Epithelial cell of proximal tubule (primary cell): ENCODE data around the gene SMU1. TPM values are rescaled to one million over a fixed set of nuclear protein-coding genes. Genes with fewer than 3 reads are reported as not detected.

Source experiments
- DNase-seq: peaks from one replicate; pipeline ENCODE4 v3.0.0-alpha.2; 2011; ENCODE audit warnings: low read depth
- H3K4me3 ChIP-seq: 2 replicates; pipeline ENCODE4 v1.5.1; 2011; ENCODE audit warnings: low read depth, mild to moderate bottlenecking, low read length
- total RNA-seq: library from RNA; depleted of rRNA; stranded (reverse); fragments of >200 nt; gene quantifications from 2 replicates; pipeline ENCODE4 v1.2.3, GENCODE V29; 2015
- TF ChIP-seq, protein P1 (sequence below): conservative IDR thresholded peaks from 2 replicates; pipeline ENCODE4 v1.5.1; 2012; ENCODE audit warnings: low read depth, mild to moderate bottlenecking, low read length

SMU1 gene
- total RNA-seq, 1 donor from 2014 or later = 14.4 TPM

DNA sequence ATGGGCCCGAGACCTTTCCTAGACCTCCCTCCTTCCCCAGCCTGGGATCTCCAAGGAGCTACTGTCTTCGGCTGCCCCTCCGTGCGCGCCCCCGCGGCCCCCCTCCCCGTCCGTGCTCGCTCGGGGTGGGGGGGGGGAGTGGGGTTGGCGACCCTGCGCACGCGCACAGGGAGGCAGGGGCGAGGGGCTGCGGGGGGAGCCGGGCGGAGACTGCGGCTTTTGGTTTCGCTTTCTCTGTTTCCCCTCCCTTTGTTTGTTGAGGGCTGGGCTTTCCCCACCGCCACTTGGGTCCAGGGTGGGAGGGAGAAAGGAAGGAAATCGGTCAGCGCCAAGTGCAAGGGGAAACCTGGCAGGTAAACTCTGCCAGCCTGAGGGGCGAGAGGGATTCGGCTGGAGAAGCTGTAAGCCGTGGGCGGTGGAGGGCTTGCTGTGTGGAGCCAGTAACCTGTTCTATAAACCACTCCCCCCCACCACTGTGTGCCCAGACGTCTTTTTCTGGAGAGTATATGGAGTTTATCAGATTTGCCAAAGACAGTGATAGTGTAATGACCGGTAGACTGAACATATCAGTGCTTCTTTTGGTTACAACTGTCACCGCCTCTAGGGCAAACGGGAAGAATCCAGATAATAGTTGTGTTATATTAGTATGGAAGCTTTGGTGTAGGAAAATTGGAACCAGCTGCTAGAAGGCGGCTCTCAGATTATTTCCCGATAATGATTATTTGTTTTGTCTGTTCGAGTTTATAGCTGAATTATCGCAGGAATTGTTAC is 50.7 kb downstream of the SMU1 start:
- peak overlapping the region; percentile 100 for H3K4me3 ChIP-seq
- no peak for DNase-seq
- TF ChIP-seq, protein P1, sequence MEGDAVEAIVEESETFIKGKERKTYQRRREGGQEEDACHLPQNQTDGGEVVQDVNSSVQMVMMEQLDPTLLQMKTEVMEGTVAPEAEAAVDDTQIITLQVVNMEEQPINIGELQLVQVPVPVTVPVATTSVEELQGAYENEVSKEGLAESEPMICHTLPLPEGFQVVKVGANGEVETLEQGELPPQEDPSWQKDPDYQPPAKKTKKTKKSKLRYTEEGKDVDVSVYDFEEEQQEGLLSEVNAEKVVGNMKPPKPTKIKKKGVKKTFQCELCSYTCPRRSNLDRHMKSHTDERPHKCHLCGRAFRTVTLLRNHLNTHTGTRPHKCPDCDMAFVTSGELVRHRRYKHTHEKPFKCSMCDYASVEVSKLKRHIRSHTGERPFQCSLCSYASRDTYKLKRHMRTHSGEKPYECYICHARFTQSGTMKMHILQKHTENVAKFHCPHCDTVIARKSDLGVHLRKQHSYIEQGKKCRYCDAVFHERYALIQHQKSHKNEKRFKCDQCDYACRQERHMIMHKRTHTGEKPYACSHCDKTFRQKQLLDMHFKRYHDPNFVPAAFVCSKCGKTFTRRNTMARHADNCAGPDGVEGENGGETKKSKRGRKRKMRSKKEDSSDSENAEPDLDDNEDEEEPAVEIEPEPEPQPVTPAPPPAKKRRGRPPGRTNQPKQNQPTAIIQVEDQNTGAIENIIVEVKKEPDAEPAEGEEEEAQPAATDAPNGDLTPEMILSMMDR = no peak

DNA sequence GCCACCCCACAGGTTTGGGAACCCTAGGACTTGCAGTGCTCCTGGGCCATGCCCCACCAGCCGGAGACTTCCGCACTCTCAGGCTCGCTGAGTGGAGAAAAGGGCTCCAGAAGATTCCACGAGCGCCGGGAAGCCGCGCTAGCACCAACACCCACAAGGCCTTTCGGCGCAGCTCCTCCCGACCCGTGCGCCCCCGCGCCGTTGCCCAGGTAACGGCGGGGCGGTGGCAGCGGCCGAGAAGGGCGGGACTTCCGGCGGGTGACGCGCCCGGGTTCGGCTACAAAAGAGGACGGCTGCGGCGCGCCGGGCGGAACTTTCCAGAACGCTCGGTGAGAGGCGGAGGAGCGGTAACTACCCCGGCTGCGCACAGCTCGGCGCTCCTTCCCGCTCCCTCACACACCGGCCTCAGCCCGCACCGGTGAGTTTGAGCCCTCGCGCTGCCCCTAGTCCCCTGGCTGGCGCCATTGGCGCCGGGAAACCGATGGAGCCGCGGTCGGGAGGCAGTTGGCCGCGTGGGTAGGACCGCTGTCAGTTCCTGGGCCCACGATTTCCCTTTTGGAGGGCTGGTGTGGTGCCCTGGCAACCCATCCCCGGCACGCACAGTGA is 51.4 kb downstream of the SMU1 start, which contains the start of gene DNAJA1:
TSS of gene DNAJA1 (plus strand) at position 308 of the 606 bp plus-strand sequence. CDS start 1,212 bp downstream, outside the sequence.
- TF ChIP-seq, protein P1 = no peak
- H3K4me3 ChIP-seq = peak within 1 kb of the TSS; percentile 100
- no peak for DNase-seq

DNA sequence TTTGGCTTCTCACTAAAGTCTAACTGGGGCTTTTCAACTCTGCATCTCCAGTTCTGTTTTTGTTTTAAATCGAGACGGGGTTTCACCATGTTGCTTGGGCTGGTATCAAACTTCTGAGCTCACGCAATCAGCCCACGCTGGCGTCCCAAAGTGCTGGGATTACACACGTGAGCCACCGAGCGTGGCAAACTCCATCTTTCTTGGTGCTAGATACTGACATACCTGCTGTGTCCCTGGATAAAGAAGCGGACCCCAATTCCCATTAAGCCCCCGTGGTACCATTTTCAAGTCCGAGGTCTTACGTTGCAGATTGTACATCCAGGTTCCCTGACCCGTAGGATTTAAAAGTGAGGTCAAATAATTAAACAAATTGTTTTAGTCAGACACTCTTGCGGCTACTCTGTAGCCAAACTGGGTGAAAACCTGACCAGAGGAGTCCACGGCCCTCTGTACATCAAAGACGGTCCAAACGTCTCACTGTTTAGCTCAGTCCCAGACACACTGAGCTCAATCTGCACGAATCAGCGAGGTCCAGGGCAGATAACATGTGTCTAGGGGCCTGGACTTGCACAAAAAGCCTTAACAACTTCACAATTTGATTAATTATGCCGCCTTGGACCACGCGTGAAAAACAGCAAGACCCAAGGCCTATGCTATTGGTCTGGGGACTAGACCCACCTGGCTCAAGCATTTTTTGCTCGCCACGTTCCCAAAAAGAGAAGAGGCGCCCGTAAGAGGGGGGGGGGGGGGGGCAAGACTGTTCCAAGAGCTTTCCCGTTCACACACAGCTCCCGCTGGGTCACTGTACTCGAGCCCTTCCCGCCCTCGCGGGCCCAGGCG is 52.1 kb downstream of the SMU1 start:
- no peak for DNase-seq
- H3K4me3 ChIP-seq = peak overlapping the region; percentile 100
- TF ChIP-seq, protein P1 = no peak

DNA sequence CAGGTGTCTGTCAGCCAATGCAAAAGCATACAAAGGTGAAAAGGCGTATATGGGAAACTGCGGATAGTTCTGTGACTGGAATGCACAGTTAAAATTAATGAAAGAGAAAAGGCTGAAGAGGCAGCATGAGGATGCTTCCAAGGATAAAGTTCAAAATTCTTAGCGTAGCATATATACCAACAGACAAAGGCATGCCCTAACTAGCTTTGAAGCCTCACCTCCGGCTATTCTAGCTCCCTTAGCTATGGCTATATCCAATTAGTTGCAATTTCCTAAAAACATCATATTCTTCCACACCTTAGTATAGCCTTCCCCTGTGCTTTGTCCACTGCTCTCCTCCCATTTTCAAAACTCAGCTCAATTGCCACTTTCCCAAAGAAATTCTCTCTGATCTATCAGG is 52.8 kb downstream of the SMU1 start:
- TF ChIP-seq, protein P1 = no peak
- peak overlapping the region; percentile 100 for H3K4me3 ChIP-seq
- no peak for DNase-seq

DNA sequence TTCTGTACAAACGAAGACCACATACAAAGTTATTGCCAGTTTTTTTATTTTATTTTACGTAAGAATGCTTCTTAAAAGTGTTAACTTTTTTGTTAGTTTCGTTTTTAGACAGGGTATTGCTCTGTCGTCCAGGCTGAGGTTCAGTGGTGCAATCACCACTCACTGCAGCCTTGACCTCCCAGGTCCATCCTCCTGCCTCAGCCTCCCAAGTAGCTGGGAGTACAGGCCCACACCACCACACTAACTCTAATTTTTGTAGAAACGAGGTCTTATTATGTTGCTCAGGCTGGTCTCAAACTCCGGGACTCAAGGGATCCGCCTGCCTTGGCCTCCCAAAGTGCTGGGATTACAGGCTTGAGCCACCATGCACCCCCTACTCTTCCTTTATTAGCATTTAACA is 53.7 kb downstream of the SMU1 start:
- no peak overlapping the region for H3K4me3 ChIP-seq
- TF ChIP-seq, protein P1 = no peak
- DNase-seq = no peak

DNA sequence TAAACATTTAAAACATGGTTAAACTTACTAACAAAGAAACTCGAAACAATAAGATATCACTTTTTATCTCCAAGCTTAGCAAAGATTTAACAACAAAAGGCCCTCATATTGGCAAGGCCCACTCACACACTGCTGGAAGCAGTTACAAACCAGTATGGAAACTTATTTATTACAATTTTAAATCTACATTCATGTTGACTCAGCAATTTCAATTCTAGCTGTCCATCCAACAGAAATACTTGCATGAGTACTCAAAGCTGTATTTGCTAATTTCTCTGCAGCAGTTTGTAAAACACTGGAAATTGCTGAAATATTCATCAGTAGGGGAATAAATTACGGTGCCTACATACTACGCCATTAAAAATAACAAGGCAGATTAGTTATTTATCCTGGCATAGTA is 54.2 kb downstream of the SMU1 start:
- no peak overlapping the region for H3K4me3 ChIP-seq
- DNase-seq = no peak
- TF ChIP-seq, protein P1 = no peak
